SK-N-MC (cell line): ENCODE measurements around the gene NAPSA.

Experiments used
- DNase-seq: peaks from one replicate; pipeline ENCODE4 v3.0.0-alpha.2; 2011; ENCODE audit warnings: low read depth, low spot score
- H3K27ac ChIP-seq: fragments of 200-600 bp; sonication (generic); 2 replicates; pipeline ENCODE4 v1.5.1; 2016; ENCODE audit warnings: mixed run types
- H3K36me3 ChIP-seq: fragments of 200-600 bp; sonication (generic); 2 replicates; pipeline ENCODE4 v1.6.1; 2017; ENCODE audit warnings: antibody characterized with exemption, low read length, mixed read lengths; ENCODE audit not compliant: insufficient read depth
- H3K4me3 ChIP-seq: fragments of 200-600 bp; sonication (generic); 2 replicates; pipeline ENCODE4 v1.5.1; 2016
- H3K9ac ChIP-seq: fragments of 200-600 bp; sonication (generic); 2 replicates; pipeline ENCODE4 v1.8.0; 2017; ENCODE audit warnings: mixed run types, mixed read lengths; ENCODE audit not compliant: insufficient read length
- H3K9me3 ChIP-seq: fragments of 200-600 bp; sonication (generic); 2 replicates; pipeline ENCODE4 v1.6.1; 2017; ENCODE audit warnings: low read depth, mild to moderate bottlenecking, antibody characterized with exemption, low read length, moderate library complexity, mixed read lengths
- EZH2 ChIP-seq: fragments of 200-600 bp; sonication (generic); IDR thresholded peaks from one replicate; pipeline ENCODE4 v1.6.1; 2017; ENCODE audit warnings: antibody characterized with exemption
- FOXP2 ChIP-seq: optimal IDR thresholded peaks from 2 replicates; pipeline ENCODE3; 2011; ENCODE audit warnings: mild to moderate bottlenecking, moderate library complexity; ENCODE audit not compliant: insufficient read depth; ENCODE audit errors: extremely low read length, control extremely low read depth
- POLR2AphosphoS5 ChIP-seq: IDR thresholded peaks from 2 replicates; pipeline ENCODE4 v1.6.1; 2012; ENCODE audit warnings: mild to moderate bottlenecking, low read depth, low read length, borderline replicate concordance

Gene NAPSA

DNA sequence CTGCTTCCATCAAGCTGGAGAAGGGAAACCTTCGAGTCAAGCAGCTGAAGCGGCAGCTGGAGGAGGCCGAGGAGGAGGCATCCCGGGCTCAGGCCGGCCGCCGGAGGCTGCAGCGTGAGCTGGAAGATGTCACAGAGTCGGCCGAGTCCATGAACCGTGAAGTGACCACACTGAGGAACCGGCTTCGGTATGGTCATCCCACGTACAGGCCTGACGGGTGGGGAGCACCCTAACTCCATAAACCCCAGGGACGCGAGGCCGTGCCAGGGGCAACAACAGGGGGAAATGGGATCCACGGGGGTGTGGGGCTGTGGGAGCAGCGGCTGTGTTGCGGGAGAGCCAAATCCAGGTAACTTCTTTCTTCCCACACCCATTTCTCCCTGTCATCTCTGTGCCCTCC is 56.4 kb downstream of the NAPSA start:
- Histone ChIP-seq H3K4me3 (no peak overlapping the region), H3K36me3 (no peaks in the 10 kb centered on the region), H3K27ac (no peak overlapping the region), H3K9ac (no peak overlapping the region), H3K9me3 (no peaks in the 10 kb centered on the region)
- DNase-seq: no peak
- TF ChIP-seq EZH2 (no peak), FOXP2 (no peak), POLR2AphosphoS5 (no peak)
